Activated naive CD8-positive, alpha-beta T cell treated with anti-CD3 and anti-CD28 coated beads for 36 hours (primary cell): ENCODE measurements around the gene SNCAIP. TPM values are rescaled to one million over a fixed set of nuclear protein-coding genes. Genes with fewer than 3 reads are reported as not detected.

ENCODE experiments used
- DNase-seq: peaks from one replicate; pipeline ENCODE4 v3.0.0; 2021
- H3K27ac Mint-ChIP-seq: one replicate; pipeline ENCODE4 v1.8.0; 2022; ENCODE audit warnings: mild to moderate bottlenecking, moderate library complexity, mixed read lengths
- H3K27me3 Mint-ChIP-seq: one replicate; pipeline ENCODE4 v1.8.0; 2022; ENCODE audit warnings: mild to moderate bottlenecking, mixed read lengths
- H3K36me3 Mint-ChIP-seq: one replicate; pipeline ENCODE4 v1.8.0; 2021; ENCODE audit warnings: mild to moderate bottlenecking, mixed read lengths
- H3K4me1 Mint-ChIP-seq: one replicate; pipeline ENCODE4 v1.8.0; 2021; ENCODE audit warnings: mixed read lengths
- H3K4me3 Mint-ChIP-seq: one replicate; pipeline ENCODE4 v1.8.0; 2022; ENCODE audit warnings: mild to moderate bottlenecking, moderate library complexity, mixed read lengths
- H3K9me3 Mint-ChIP-seq: one replicate; pipeline ENCODE4 v1.8.0; 2022; ENCODE audit warnings: mixed read lengths
- total RNA-seq, 2 experiments: library from RNA; stranded (reverse); gene quantifications; one replicate each; pipeline ENCODE4 v1.2.3, GENCODE V29; 2021

Gene SNCAIP
- total RNA-seq, 2 experiments from 2014 or later, result not detected

- Mint-ChIP-seq H3K36me3 (no peaks in the 10 kb centered on the region), H3K4me3 (no peak overlapping the region), H3K9me3 (no peaks in the 10 kb centered on the region), H3K4me1 (no peaks in the 10 kb centered on the region), H3K27me3 (no peaks in the 10 kb centered on the region), H3K27ac (no peak overlapping the region)
- no peak for DNase-seq
Observed at GRCh38 chr5:122464191-122464590, 152.2 kb downstream of the SNCAIP start.

GRCh38 chr5:122465031-122465577 lies 153.1 kb downstream of the SNCAIP start:
- H3K4me1 Mint-ChIP-seq, result no peaks in the 10 kb centered on the region
- peaks cover 4% of the 10 kb centered on the region for H3K27me3 Mint-ChIP-seq
- no peak for DNase-seq
- H3K9me3 Mint-ChIP-seq, result no peaks in the 10 kb centered on the region
- H3K27ac Mint-ChIP-seq, result no peak overlapping the region
- no peak overlapping the region for H3K4me3 Mint-ChIP-seq
- no peaks in the 10 kb centered on the region for H3K36me3 Mint-ChIP-seq

- Mint-ChIP-seq H3K36me3 (no peaks in the 10 kb centered on the region), H3K27ac (no peak overlapping the region), H3K9me3 (no peaks in the 10 kb centered on the region), H3K4me1 (no peaks in the 10 kb centered on the region), H3K27me3 (peaks cover 4% of the 10 kb centered on the region), H3K4me3 (no peak overlapping the region)
- no peak for DNase-seq
Observed at GRCh38 chr5:122465994-122466393, 154.0 kb downstream of the SNCAIP start.

- Mint-ChIP-seq H3K9me3 (no peaks in the 10 kb centered on the region), H3K27me3 (peaks cover 4% of the 10 kb centered on the region), H3K27ac (no peak overlapping the region), H3K4me1 (no peaks in the 10 kb centered on the region), H3K4me3 (no peak overlapping the region), H3K36me3 (no peaks in the 10 kb centered on the region)
- no peak for DNase-seq
Observed at GRCh38 chr5:122468351-122469116, 156.5 kb downstream of the SNCAIP start.

- no peaks in the 10 kb centered on the region for H3K36me3 Mint-ChIP-seq
- no peaks in the 10 kb centered on the region for H3K9me3 Mint-ChIP-seq
- no peak for DNase-seq
- no peak overlapping the region for H3K4me3 Mint-ChIP-seq
- no peak overlapping the region for H3K27ac Mint-ChIP-seq
- no peaks in the 10 kb centered on the region for H3K4me1 Mint-ChIP-seq
- H3K27me3 Mint-ChIP-seq, result peaks cover 4% of the 10 kb centered on the region
Observed at GRCh38 chr5:122469384-122469919, 157.4 kb downstream of the SNCAIP start.

- Mint-ChIP-seq H3K27me3 (peaks cover 4% of the 10 kb centered on the region), H3K4me1 (no peaks in the 10 kb centered on the region), H3K27ac (no peak overlapping the region), H3K9me3 (no peaks in the 10 kb centered on the region), H3K4me3 (no peak overlapping the region), H3K36me3 (no peaks in the 10 kb centered on the region)
- no peak for DNase-seq
Observed at GRCh38 chr5:122470365-122470764, 158.3 kb downstream of the SNCAIP start.

- no peak for DNase-seq
- H3K4me3 Mint-ChIP-seq, result no peak overlapping the region
- no peaks in the 10 kb centered on the region for H3K9me3 Mint-ChIP-seq
- no peaks in the 10 kb centered on the region for H3K4me1 Mint-ChIP-seq
- no peak overlapping the region for H3K27ac Mint-ChIP-seq
- H3K36me3 Mint-ChIP-seq, result no peaks in the 10 kb centered on the region
- peaks cover 4% of the 10 kb centered on the region for H3K27me3 Mint-ChIP-seq
Observed at GRCh38 chr5:122471031-122471751, 159.2 kb downstream of the SNCAIP start.

GRCh38 chr5:122471752-122472061 lies 159.7 kb downstream of the SNCAIP start:
- Mint-ChIP-seq H3K27me3 (peaks cover 4% of the 10 kb centered on the region), H3K9me3 (no peaks in the 10 kb centered on the region), H3K4me1 (no peaks in the 10 kb centered on the region), H3K27ac (no peak overlapping the region), H3K4me3 (no peak overlapping the region), H3K36me3 (no peaks in the 10 kb centered on the region)
- DNase-seq, result no peak

GRCh38 chr5:122473138-122473843 lies 161.3 kb downstream of the SNCAIP start:
- Mint-ChIP-seq H3K9me3 (no peaks in the 10 kb centered on the region), H3K4me3 (no peak overlapping the region), H3K27me3 (peaks cover 7% of the 10 kb centered on the region), H3K27ac (no peak overlapping the region), H3K36me3 (no peaks in the 10 kb centered on the region), H3K4me1 (no peaks in the 10 kb centered on the region)
- no peak for DNase-seq

- Mint-ChIP-seq H3K27ac (no peak overlapping the region), H3K9me3 (no peaks in the 10 kb centered on the region), H3K4me1 (no peaks in the 10 kb centered on the region), H3K4me3 (no peak overlapping the region), H3K36me3 (no peaks in the 10 kb centered on the region), H3K27me3 (peaks cover 7% of the 10 kb centered on the region)
- no peak for DNase-seq
Observed at GRCh38 chr5:122473941-122474340, 161.9 kb downstream of the SNCAIP start.

GRCh38 chr5:122478741-122479442 lies 166.9 kb downstream of the SNCAIP start:
- no peaks in the 10 kb centered on the region for H3K4me1 Mint-ChIP-seq
- no peak for DNase-seq
- no peak overlapping the region for H3K4me3 Mint-ChIP-seq
- peaks cover 4% of the 10 kb centered on the region for H3K27me3 Mint-ChIP-seq
- no peak overlapping the region for H3K27ac Mint-ChIP-seq
- H3K36me3 Mint-ChIP-seq, result no peaks in the 10 kb centered on the region
- no peaks in the 10 kb centered on the region for H3K9me3 Mint-ChIP-seq

- Mint-ChIP-seq H3K4me3 (no peak overlapping the region), H3K27ac (no peak overlapping the region), H3K27me3 (peaks cover 4% of the 10 kb centered on the region)
Observed at GRCh38 chr5:122480146-122480545, 168.1 kb downstream of the SNCAIP start.

GRCh38 chr5:122484103-122484502 lies 172.1 kb downstream of the SNCAIP start:
- Mint-ChIP-seq H3K9me3 (no peaks in the 10 kb centered on the region), H3K4me3 (no peak overlapping the region), H3K36me3 (no peaks in the 10 kb centered on the region), H3K4me1 (no peaks in the 10 kb centered on the region), H3K27ac (no peak overlapping the region), H3K27me3 (no peaks in the 10 kb centered on the region)
- DNase-seq, result no peak

More at GRCh38 chr5:122480146-122480545, 168.1 kb downstream of the SNCAIP start:
- Mint-ChIP-seq H3K9me3 (no peaks in the 10 kb centered on the region), H3K36me3 (no peaks in the 10 kb centered on the region), H3K4me1 (no peaks in the 10 kb centered on the region)
- DNase-seq, result no peak

- Mint-ChIP-seq H3K4me3 (no peak overlapping the region), H3K27me3 (no peaks in the 10 kb centered on the region), H3K27ac (no peak overlapping the region), H3K4me1 (no peaks in the 10 kb centered on the region), H3K9me3 (no peaks in the 10 kb centered on the region), H3K36me3 (no peaks in the 10 kb centered on the region)
- no peak for DNase-seq
Observed at GRCh38 chr5:122485226-122485625, 173.2 kb downstream of the SNCAIP start.
